CD1c-positive myeloid dendritic cell (primary cell): Measurements from ENCODE around the gene CHMP6.
A peak's percentile ranks its signal among the peaks of the same experiment; 100 is the strongest.

Source experiments
- DNase-seq: peaks from one replicate; pipeline ENCODE4 v3.0.0-alpha.2; 2016; ENCODE audit errors: extremely low spot score

CHMP6 gene

GRCh38 chr17:81043319-81043724 is 51.7 kb downstream of the CHMP6 start:
- DNase-seq, result no peak

- DNase-seq, result no peak
Observed at GRCh38 chr17:81043725-81044427, 52.2 kb downstream of the CHMP6 start.

- DNase-seq, result no peak
Observed at GRCh38 chr17:81044428-81044763, 52.8 kb downstream of the CHMP6 start.

GRCh38 chr17:81044764-81045589 is 53.3 kb downstream of the CHMP6 start:
- DNase-seq, result peak; percentile 31

- no peak for DNase-seq
Observed at GRCh38 chr17:81045590-81046095, 54.0 kb downstream of the CHMP6 start.

- no peak for DNase-seq
Observed at GRCh38 chr17:81046132-81046769, 54.6 kb downstream of the CHMP6 start.

- no peak for DNase-seq
Observed at GRCh38 chr17:81046770-81047359, 55.2 kb downstream of the CHMP6 start.

GRCh38 chr17:81048827-81049371 is 57.3 kb downstream of the CHMP6 start:
- DNase-seq, result peak; percentile 12

- peak; percentile 67 for DNase-seq
Observed at GRCh38 chr17:81049372-81049911, 57.8 kb downstream of the CHMP6 start.
